Stimulated activated CD4-positive, alpha-beta T cell treated with anti-CD3 and anti-CD28 coated beads, Interleukin-2, amount 100 ng/mL, for 24 hours (primary cell): Measurements from ENCODE around the gene S100A3.
A peak's percentile ranks its signal among the peaks of the same experiment; 100 is the strongest.
"Not testable (repeated sequence)": the region's sequence is repeated elsewhere in the genome, so short reads cannot be mapped to it uniquely, and the experiment has no call there.

Experiments
- DNase-seq, 2 donors: peaks; one replicate each; pipeline ENCODE4 v3.0.0-alpha.2; 2020

S100A3 gene

GRCh38 chr1:153568367-153569099 is 19.5 kb upstream of the S100A3 start:
- peak; percentile 83 to 89 for DNase-seq

DNA sequence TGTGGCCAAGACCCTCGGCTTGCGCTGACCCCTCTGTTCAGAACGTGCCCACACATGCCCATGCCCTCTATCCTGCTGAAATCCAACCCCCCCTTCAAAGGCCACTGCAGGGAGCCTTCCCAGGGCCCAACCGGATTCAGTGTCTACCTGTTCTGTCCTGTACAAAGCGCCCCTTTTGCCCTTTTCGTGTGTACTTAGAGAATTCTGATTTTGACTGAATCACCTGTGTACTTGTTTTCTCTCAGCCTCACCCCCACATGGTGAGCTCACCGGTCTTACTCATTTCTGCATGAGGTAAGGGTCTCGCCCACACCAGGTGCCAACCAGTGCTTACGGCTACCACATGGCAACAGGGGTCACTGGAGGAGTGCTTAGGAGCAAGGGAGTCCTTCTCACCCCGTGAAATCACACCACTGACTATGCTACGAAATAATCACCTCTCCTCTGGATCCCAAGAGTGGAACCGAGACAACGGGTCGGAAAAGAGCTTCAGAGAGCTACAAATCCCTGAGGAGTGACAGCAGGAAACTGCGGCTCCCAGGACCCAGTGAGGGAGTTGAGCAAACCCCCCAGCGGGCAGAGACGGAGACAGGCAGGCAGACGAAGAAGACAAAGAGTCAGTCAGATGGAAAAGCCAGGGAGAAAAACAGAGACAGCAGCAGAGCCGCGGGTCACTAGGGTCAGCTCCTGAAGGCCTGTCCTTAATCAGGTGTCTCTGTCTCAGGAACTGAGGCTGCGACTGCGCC is 18.7 kb upstream of the S100A3 start:
- peak; percentile 52 to 53 for DNase-seq

GRCh38 chr1:153566414-153567371 is 17.6 kb upstream of the S100A3 start:
- peak; percentile 87 to 88 for DNase-seq

- DNase-seq, result peak; percentile 61 to 66
These were observed 16.7 kb upstream of the S100A3 start, which contains the start of gene S100A2 for GRCh38 chr1:153565529-153566374. Gene S100A2 (minus strand): TSS chr1:153565844. CDS start chr1:153563877, 1,967 bp downstream.

- no peak for DNase-seq
These were observed 14.9 kb upstream of the S100A3 start for GRCh38 chr1:153563991-153564390.

DNA sequence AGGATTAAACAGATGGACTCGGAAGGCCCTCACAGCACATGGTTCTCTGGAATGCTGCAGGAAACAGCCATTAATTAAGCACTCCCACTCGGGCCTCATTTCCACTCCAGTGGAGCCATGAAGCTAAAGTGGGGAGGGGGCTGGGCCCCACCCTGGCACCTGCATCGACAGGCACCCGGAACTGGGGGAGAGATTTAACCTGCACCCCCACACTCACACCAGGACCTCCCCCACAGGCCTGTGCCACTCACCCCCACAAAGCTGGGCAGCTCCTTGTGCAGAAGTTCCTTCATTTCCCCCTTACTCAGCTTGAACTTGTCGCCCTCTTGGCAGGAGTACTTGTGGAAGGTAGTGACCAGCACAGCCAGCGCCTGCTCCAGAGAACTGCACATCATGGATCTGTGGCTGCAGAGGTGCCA is 14.4 kb upstream of the S100A3 start:
- no peak for DNase-seq

- not testable (repeated sequence) for DNase-seq
These were observed 13.0 kb upstream of the S100A3 start for GRCh38 chr1:153562021-153562420.

DNA sequence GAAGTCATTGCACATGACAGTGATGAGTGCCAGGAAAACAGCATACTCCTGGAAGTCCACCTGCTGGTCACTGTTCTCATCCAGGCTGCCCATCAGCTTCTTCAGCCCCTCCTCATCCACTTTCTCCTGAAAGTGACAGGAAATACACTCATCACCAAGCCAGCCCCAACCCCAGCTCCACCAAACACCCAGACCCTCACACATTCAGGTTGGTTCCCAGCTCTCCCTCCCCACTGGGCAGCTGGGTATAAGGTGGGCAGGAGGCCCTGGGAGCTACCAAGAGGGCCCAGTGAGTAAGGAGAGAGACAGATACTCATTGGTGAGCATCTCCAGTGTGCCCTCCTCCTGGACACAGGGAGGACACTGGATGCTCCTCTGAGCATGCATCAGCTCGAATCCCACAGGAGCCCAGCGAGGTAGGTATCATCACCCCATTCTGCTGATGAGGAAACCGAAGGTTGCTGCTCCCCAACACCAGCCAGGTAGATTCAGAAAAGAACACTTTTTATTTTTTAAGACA is 12.5 kb upstream of the S100A3 start:
- DNase-seq, result no peak

GRCh38 chr1:153560771-153561465 is 11.9 kb upstream of the S100A3 start:
- no peak for DNase-seq

DNA sequence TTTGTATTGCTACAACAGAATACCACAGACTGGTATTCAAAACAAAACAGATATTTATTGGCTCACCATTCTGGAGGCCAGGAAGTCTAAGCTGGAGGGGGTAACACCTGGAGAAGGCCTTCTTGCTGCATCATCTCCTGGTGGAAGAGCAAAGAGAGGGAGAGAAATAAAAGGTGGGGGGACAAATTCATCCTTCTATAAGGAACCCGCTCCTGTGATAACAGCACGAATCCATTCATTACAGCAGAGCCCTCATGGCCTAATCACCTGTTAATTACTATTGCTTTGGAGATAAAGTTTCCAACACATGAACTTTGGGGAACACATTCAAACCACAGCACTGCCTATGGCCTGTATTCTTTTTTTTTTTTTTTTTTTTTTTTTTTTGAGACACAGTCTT is 11.2 kb upstream of the S100A3 start:
- DNase-seq, result no peak

- DNase-seq, result no peak
These were observed 8.8 kb upstream of the S100A3 start for GRCh38 chr1:153557877-153558276.

GRCh38 chr1:153556348-153556747 is 7.3 kb upstream of the S100A3 start:
- DNase-seq, result no peak

DNA sequence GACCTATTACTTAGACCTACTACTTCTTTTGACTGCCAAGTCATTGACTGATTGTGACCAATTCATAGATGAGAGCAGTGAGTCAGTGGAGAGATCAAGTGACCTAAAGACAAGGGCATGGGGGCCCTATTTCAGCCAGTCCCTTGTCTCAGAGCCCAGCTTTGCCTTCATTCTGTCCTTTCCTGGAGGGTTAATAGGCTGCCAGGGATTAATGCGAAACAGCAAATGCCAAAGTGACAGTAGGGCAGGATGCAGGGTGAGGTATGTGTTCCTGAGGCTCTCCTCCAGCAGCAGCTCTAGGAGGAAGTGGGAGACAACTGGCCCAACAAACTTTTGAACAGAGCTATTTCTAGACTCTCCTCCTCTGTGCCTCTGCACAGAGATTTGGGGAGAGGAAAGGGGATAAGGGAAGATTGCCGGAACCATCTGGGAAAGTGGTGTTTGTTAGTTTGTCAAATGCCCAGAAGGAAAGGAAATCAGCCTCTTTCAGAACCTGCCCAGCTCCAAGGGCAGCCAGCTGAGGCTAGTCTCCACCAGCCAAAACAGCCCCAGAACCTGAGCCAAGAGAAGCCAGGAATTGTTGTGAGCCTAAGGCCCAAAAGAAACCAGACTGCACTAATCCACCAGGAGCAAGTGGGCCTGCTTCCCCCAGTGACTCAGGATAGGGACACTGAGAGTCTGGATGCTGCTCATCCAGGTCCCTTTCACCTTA is 4.9 kb upstream of the S100A3 start:
- no peak for DNase-seq

- DNase-seq, result no peak
These were observed 4.0 kb upstream of the S100A3 start for GRCh38 chr1:153553096-153553495.

GRCh38 chr1:153552335-153552734 is 3.3 kb upstream of the S100A3 start:
- DNase-seq, result no peak

- DNase-seq, result no peak
These were observed 1.9 kb upstream of the S100A3 start for GRCh38 chr1:153550827-153551500.

GRCh38 chr1:153550398-153550758 is 1.3 kb upstream of the S100A3 start:
- DNase-seq, result no peak

GRCh38 chr1:153549741-153550397 is 811 bp upstream of the S100A3 start:
- no peak for DNase-seq
